B cell (primary cell): ENCODE results near the gene PLEKHA8. TPM values are rescaled to one million over a fixed set of nuclear protein-coding genes. Genes with fewer than 3 reads are reported as not detected.

Experiments
- ATAC-seq: fragments of 200-7000 bp; cut with Tn5 transposase; one replicate; pipeline ENCODE4 v1.10.0; 2021; ENCODE audit warnings: low read depth, mild to moderate bottlenecking, moderate number of reproducible peaks, moderate library complexity
- CTCF ChIA-PET: fragments of 350-600 bp; sonication (Branson Sonifier 250); formaldehyde crosslinking; loops from one replicate; lab custom pipeline; 2021; ENCODE audit warnings: antibody characterized with exemption, inconsistent platforms; lab: Charles Lee
- POLR2A ChIA-PET: fragments of 350-600 bp; sonication (Branson Sonifier 250); formaldehyde crosslinking; loops from one replicate; lab custom pipeline; 2021; ENCODE audit warnings: antibody characterized with exemption; lab: Charles Lee
- DNase-seq: peaks from one replicate; pipeline ENCODE4 v3.0.0; 2013
- H2AFZ ChIP-seq: 2 replicates; pipeline ENCODE4 v1.6.1; 2012; ENCODE audit warnings: mild to moderate bottlenecking, low read depth, low read length; ENCODE audit not compliant: insufficient read depth, poor library complexity, severe bottlenecking
- H3K27ac ChIP-seq, 2 donors: 1 replicate in 1 of 2; 2 replicates in 1 of 2; pipeline ENCODE4 v1.5.1; 2012 to 2013; ENCODE audit warnings: low read length in 2 of 2, mild to moderate bottlenecking in 2 of 2, moderate library complexity in 1 of 2
- H3K27me3 ChIP-seq, 4 experiments: fragments of 200-600 bp in 1 of 4; sonication (generic) in 1 of 4; replicated peaks in 1 of 4; 1 replicate in 2 of 4; 2 replicates in 2 of 4; pipeline versions ENCODE4 v1.6.1 to v1.7.0; 2013 to 2016; ENCODE audit warnings: low read length in 3 of 4, mild to moderate bottlenecking in 2 of 4, mixed read lengths in 1 of 4, moderate library complexity in 1 of 4; ENCODE audit not compliant: insufficient read depth in 4 of 4, control insufficient read depth in 3 of 4; ENCODE audit errors: control extremely low read depth in 1 of 4
- H3K36me3 ChIP-seq, 2 experiments: replicated peaks in 1 of 2; 1 replicate in 1 of 2; 2 replicates in 1 of 2; pipeline versions ENCODE4 v1.6.1 to v1.7.1; 2013; ENCODE audit warnings: low read length in 1 of 2; ENCODE audit not compliant: insufficient read depth in 2 of 2, control insufficient read depth in 1 of 2; ENCODE audit errors: control extremely low read depth in 1 of 2, extremely low read depth in 1 of 2
- H3K4me1 ChIP-seq, 2 donors: fragments of 200-600 bp in 1 of 2; sonication (generic) in 1 of 2; 1 replicate in 1 of 2; 2 replicates in 1 of 2; pipeline versions ENCODE4 v1.5.1 to v1.6.1; 2013 to 2017; ENCODE audit warnings: low read length in 2 of 2; ENCODE audit not compliant: control insufficient read depth in 2 of 2, insufficient read depth in 2 of 2
- H3K4me2 ChIP-seq: replicated peaks from 2 replicates; pipeline ENCODE3; 2012; ENCODE audit warnings: mild to moderate bottlenecking, low read depth, low read length; ENCODE audit not compliant: poor library complexity, severe bottlenecking
- H3K4me3 ChIP-seq, 5 experiments: fragments of 200-600 bp in 1 of 5; sonication (generic) in 1 of 5; 1 replicate in 3 of 5; 2 replicates in 2 of 5; pipeline versions ENCODE4 v1.5.1 to v1.7.0; 2011 to 2016; ENCODE audit warnings: low read length in 4 of 5, mild to moderate bottlenecking in 4 of 5, low read depth in 2 of 5, control low read depth in 1 of 5, moderate library complexity in 1 of 5; ENCODE audit not compliant: insufficient read depth in 1 of 5; ENCODE audit errors: control extremely low read depth in 1 of 5, extremely low read depth in 1 of 5
- H3K79me2 ChIP-seq: fragments of 200-600 bp; sonication (generic); one replicate; pipeline ENCODE4 v1.6.0; 2016; ENCODE audit warnings: low read length; ENCODE audit not compliant: control insufficient read depth, insufficient read depth
- H3K9ac ChIP-seq: fragments of 200-600 bp; sonication (generic); 2 replicates; pipeline ENCODE4 v1.6.1; 2017; ENCODE audit warnings: mild to moderate bottlenecking, low read length, moderate library complexity
- H3K9me3 ChIP-seq, 3 donors: one replicate each; pipeline versions ENCODE4 v1.6.1 to v1.7.1; 2013; ENCODE audit warnings: low read length in 2 of 3; ENCODE audit not compliant: control insufficient read depth in 2 of 3, insufficient read depth in 1 of 3; ENCODE audit errors: control extremely low read depth in 1 of 3
- H4K20me1 ChIP-seq: 2 replicates; pipeline ENCODE4 v1.6.0; 2012; ENCODE audit warnings: mild to moderate bottlenecking, low read length; ENCODE audit not compliant: insufficient read depth, control insufficient read depth, poor library complexity, severe bottlenecking
- H3K27ac Mint-ChIP-seq: one replicate; pipeline ENCODE4 v1.8.0; 2021; ENCODE audit warnings: mixed read lengths
- H3K27me3 Mint-ChIP-seq: one replicate; pipeline ENCODE4 v1.8.0; 2021; ENCODE audit warnings: mixed read lengths
- H3K4me1 Mint-ChIP-seq: one replicate; pipeline ENCODE4 v1.8.0; 2021; ENCODE audit warnings: mixed read lengths
- H3K4me3 Mint-ChIP-seq: one replicate; pipeline ENCODE4 v1.8.0; 2021; ENCODE audit warnings: mixed read lengths
- H3K9me3 Mint-ChIP-seq: one replicate; pipeline ENCODE4 v1.8.0; 2022; ENCODE audit warnings: mixed read lengths; ENCODE audit not compliant: insufficient read depth
- CTCF ChIP-seq: fragments of 200-600 bp; IDR thresholded peaks from one replicate; pipeline ENCODE4 v1.8.0; 2022; ENCODE audit warnings: antibody characterized with exemption, mild to moderate bottlenecking
- EZH2 ChIP-seq: IDR thresholded peaks from 2 replicates; pipeline ENCODE4 v1.6.1; 2012; ENCODE audit warnings: borderline replicate concordance, low read depth, mild to moderate bottlenecking, moderate library complexity, low read length; ENCODE audit not compliant: insufficient read depth, poor library complexity, severe bottlenecking
- WGBS: methylation state at CpG from one replicate; pipeline ENCODE4 v1.1.5; 2013; ENCODE audit warnings: missing lambda C conversion rate; ENCODE audit not compliant: insufficient coverage; 5-methylcytosine and 5-hydroxymethylcytosine counted together
- intact Hi-C: fragments of 100-400 bp; cut with micrococcal nuclease; formaldehyde crosslinking; loops from one replicate; pipeline ENCODE4 v1.10.0; 2022
- polyA plus RNA-seq: library from polyadenylated mRNA; depleted of rRNA; stranded (reverse); fragments of >200 nt; gene quantifications from 2 replicates; pipeline ENCODE4 v1.2.3, GENCODE V29; 2012
- total RNA-seq, 2 donors: library from RNA; stranded (reverse); fragments of 120-200 nt in 1 of 2; gene quantifications; 1 replicate in 1 of 2; 2 replicates in 1 of 2; pipeline versions ENCODE4 v1.2.3 to v1.2.4, GENCODE V29; 2013 to 2022

Gene PLEKHA8
- total and polyA plus RNA-seq, 2 donors (not counting 1 experiment from before 2014, with no cell fraction given), result 1.7 to 10.5 TPM

- intact Hi-C loops, result no loop called here
- Histone ChIP-seq H3K4me1 (no peaks in the 10 kb centered on the region), H3K9me3 (no peaks in the 10 kb centered on the region), H3K27me3 (no peaks in the 10 kb centered on the region), H3K79me2 (no peaks in the 10 kb centered on the region), H3K4me2 (no peak overlapping the region), H2AFZ (no peak overlapping the region), H4K20me1 (no peaks in the 10 kb centered on the region), H3K36me3 (peaks cover 2 to 5% of the 10 kb centered on the region in 2 experiments), H3K4me3 (no peak overlapping the region), H3K9ac (no peak overlapping the region), H3K27ac (no peak overlapping the region)
- Mint-ChIP-seq H3K4me1 (no peaks in the 10 kb centered on the region), H3K27me3 (no peaks in the 10 kb centered on the region), H3K27ac (no peak overlapping the region), H3K4me3 (no peak overlapping the region), H3K9me3 (no peaks in the 10 kb centered on the region)
- ATAC-seq (no peak), DNase-seq (no peak)
- CTCF ChIA-PET, result no interaction called here
- WGBS, result no CpG with 5 or more reads among the region's 3 CpGs
- TF ChIP-seq EZH2 (no peak), CTCF (no peak)
- POLR2A ChIA-PET, result no interaction called here
These were observed 56.0 kb downstream of the PLEKHA8 start for GRCh38 chr7:30084212-30084611.

DNA sequence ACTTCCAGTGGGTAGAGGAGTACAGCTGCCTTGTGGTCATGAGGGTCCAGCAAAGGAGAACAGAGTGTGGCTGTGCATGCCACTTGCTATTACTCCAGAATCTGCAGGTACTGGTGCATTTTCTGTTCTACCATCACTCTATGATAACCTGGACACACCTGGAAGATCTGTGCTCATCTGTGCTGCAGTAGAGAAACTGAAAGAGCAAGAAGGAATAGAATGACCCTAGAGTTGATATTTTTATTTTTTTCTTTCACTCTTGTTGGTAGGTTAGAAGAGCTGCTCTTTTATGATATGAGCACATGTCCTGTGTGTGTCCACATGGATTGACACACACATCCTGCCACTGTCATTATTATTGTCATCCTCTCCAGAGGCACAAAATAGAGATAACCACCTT, 58.3 kb downstream of the PLEKHA8 start:
- intact Hi-C loops, result no loop called here
- Mint-ChIP-seq H3K4me3 (no peak overlapping the region), H3K9me3 (no peaks in the 10 kb centered on the region), H3K27me3 (no peaks in the 10 kb centered on the region), H3K27ac (no peak overlapping the region), H3K4me1 (no peaks in the 10 kb centered on the region)
- H3K79me2 ChIP-seq, result no peaks in the 10 kb centered on the region
- no peaks in the 10 kb centered on the region for H3K4me1 ChIP-seq
- H2AFZ ChIP-seq, result no peak overlapping the region
- ATAC-seq, result no peak
- ChIA-PET POLR2A (no interaction called here), CTCF (interaction anchor here (1.6 kb wide), 1 partner anchor 11 kb away, joined by 4 read pairs; no protein-coding TSS in a partner anchor)
- H3K9ac ChIP-seq, result no peak overlapping the region
- H3K27ac ChIP-seq, result no peak overlapping the region
- H3K4me3 ChIP-seq, result no peak overlapping the region
- DNase-seq, result no peak
- peaks cover 0 to 2% of the 10 kb centered on the region in 2 experiments for H3K36me3 ChIP-seq
- H3K4me2 ChIP-seq, result no peak overlapping the region
- H3K9me3 ChIP-seq, result no peaks in the 10 kb centered on the region
- no peak for TF ChIP-seq EZH2
- TF ChIP-seq CTCF, result no peak
- no peaks in the 10 kb centered on the region for H3K27me3 ChIP-seq
- H4K20me1 ChIP-seq, result no peaks in the 10 kb centered on the region
